ENCODE results near the gene UPK2. TPM values are rescaled to one million over a fixed set of nuclear protein-coding genes. Genes with fewer than 3 reads are reported as not detected.

Gene UPK2
- total RNA-seq: not detected in 2 replicates

DNA sequence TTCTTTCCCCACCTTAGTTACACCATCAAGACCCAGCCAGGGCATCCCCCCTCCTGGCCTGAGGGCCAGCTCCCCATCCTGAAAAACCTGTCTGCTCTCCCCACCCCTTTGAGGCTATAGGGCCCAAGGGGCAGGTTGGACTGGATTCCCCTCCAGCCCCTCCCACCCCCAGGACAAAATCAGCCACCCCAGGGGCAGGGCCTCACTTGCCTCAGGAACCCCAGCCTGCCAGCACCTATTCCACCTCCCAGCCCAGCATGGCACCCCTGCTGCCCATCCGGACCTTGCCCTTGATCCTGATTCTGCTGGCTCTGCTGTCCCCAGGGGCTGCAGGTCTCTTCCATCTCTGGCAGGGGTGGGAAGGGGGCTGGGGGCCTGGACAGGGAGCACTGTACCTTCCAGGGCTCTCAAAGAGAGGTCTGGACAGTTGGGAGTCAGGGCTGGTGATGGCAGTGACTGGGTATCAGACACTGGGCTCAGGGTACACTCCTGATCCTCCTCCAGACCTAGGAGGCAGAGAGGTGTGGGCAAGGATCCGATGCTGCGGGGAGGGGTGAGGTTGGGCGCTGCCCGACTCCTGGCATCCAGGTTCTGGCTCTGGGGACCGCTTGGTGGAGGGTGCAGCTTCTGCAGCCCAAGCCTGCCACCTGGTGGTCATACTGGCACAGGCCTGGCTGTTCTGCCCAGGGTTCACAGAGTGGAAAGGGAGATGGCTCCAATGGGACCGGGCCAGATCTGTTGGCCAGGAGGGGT lies at the start of gene UPK2:
Gene UPK2, plus strand, starts transcription at position 205 of the 753 bp plus-strand sequence. Its CDS starts 53 bp downstream, at position 258.

DNA sequence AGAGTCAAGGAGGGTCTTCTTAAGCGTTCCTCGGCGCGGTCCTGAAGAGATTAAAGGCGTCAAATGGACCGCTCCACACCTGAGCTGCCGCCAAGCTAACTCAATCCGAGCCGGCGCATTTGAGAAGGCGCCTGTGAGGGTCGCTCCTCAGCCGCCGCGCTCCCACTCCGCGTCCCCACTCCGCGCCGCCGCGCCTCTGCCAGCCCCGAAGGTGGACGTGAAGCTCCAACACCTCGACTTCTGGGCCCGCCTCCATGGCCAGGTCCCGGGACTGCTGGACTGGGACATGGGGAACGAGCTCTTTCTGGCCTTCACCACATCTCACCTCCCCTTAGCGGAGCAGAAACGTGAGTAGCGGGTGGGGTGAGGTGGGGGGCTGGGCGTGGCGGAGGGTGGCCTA lies 15.5 kb downstream of the UPK2 start, which contains the start of gene FOXR1:
Gene FOXR1, plus strand, starts transcription at position 116 of the 400 bp plus-strand sequence. Its CDS starts 171 bp downstream, at position 287.

DNA sequence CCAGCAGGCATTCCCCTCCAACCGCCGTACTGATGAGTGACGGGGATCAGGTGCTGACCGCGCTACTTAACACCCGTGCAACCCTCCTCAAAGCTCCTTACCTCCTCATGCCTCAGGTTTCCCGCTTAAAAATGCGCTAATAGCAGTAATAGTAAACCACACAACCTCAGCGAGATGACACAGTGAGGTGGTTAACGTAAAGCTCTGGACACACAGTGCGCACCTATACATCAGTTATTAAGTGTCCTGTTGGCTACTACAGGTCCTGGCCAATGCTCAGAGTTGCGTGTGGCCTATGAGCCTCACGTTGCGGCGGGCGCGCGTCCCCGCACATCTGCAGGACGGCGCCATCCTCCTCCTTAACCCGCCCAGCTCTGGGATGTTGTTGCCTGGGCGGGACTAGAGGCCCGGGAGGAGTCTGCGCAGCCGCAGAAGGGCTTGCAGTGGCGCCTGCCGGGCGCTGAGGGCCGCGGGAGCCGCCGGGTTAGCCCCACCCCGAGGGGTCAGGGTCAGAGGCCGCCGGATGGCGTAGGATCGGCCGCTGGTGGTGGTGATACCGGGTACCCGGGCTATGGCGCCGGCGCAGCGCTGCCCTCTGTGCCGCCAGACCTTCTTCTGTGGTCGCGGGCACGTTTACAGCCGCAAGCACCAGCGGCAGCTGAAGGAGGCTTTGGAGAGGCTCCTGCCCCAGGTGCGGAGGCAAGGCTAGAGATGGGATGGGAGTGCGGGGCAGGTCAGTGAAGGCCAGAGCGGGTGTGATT lies 41.7 kb downstream of the UPK2 start, which contains the start of gene CENATAC:
Gene CENATAC, plus strand, starts transcription at position 512 of the 761 bp plus-strand sequence. Its CDS starts 60 bp downstream, at position 572.

Other genes with a start within 250 kb of the UPK2 start
- gene DDX6, start 165.1 kb upstream of the UPK2 start, total RNA-seq: 125 and 215 TPM in 2 replicates
- not detected in 2 replicates for gene CXCR5, start 72.4 kb upstream of the UPK2 start, total RNA-seq
- gene BCL9L, start 30.4 kb upstream of the UPK2 start, total RNA-seq: 22.9 and 37.4 TPM in 2 replicates
- not detected in 2 replicates for gene FOXR1, start 15.5 kb downstream of the UPK2 start, total RNA-seq
- 22.1 and 30.6 TPM in 2 replicates for gene CENATAC, start 41.8 kb downstream of the UPK2 start, total RNA-seq
- gene RPS25, start 62.0 kb downstream of the UPK2 start, total RNA-seq: 921 and 1,482 TPM in 2 replicates
- 105 and 115 TPM in 2 replicates for gene TRAPPC4, start 62.5 kb downstream of the UPK2 start, total RNA-seq
- 13.7 and 13.9 TPM in 2 replicates for gene SLC37A4, start 74.6 kb downstream of the UPK2 start, total RNA-seq
- 282 and 311 TPM in 2 replicates for gene HYOU1, start 100.9 kb downstream of the UPK2 start, total RNA-seq
- gene VPS11, start 111.5 kb downstream of the UPK2 start, total RNA-seq: 21.5 and 23.5 TPM in 2 replicates
- 16.0 and 16.9 TPM in 2 replicates for gene HMBS, start 128.6 kb downstream of the UPK2 start, total RNA-seq
- 16.0 and 34.1 TPM in 2 replicates for gene DPAGT1, start 145.6 kb downstream of the UPK2 start, total RNA-seq
- gene C2CD2L, start 151.0 kb downstream of the UPK2 start, total RNA-seq: 5.0 and 5.5 TPM in 2 replicates
- gene HINFP, start 165.3 kb downstream of the UPK2 start, total RNA-seq: 13.7 and 16.1 TPM in 2 replicates
- gene ABCG4, start 192.8 kb downstream of the UPK2 start, total RNA-seq: under 0.01 and 0.32 TPM in 2 replicates
- gene NLRX1, start 212.4 kb downstream of the UPK2 start, total RNA-seq: 12.9 and 14.0 TPM in 2 replicates
- not detected in 2 replicates for gene NHERF4, start 229.2 kb downstream of the UPK2 start, total RNA-seq